ENCODE results near the gene ABCG1.

Gene ABCG1

GRCh38 chr21:42238185-42238934 lies 19.4 kb downstream of the ABCG1 start:
- peaks cover 9% of the 10 kb centered on the region for H3K4me1 ChIP-seq (ENCODE audit: insufficient read depth, low read length)
- no peaks in the 10 kb centered on the region for H3K9me3 ChIP-seq (ENCODE audit: control insufficient read depth, insufficient read depth, low read length)
- no peak overlapping the region for H3K9ac ChIP-seq (ENCODE audit: low read depth, low read length)
- H3K36me3 ChIP-seq (ENCODE audit: insufficient read depth, low read length) = no peaks in the 10 kb centered on the region

GRCh38 chr21:42239556-42239955 lies 20.6 kb downstream of the ABCG1 start:
- Histone ChIP-seq H3K4me1 (ENCODE audit: insufficient read depth, low read length) (peaks cover 5% of the 10 kb centered on the region), H3K9me3 (ENCODE audit: control insufficient read depth, insufficient read depth, low read length) (no peaks in the 10 kb centered on the region)

GRCh38 chr21:42239973-42240372 lies 21.0 kb downstream of the ABCG1 start:
- Histone ChIP-seq H3K36me3 (ENCODE audit: insufficient read depth, low read length) (no peaks in the 10 kb centered on the region), H3K9ac (ENCODE audit: low read depth, low read length) (no peak overlapping the region), H3K4me1 (ENCODE audit: insufficient read depth, low read length) (peaks cover 5% of the 10 kb centered on the region), H3K9me3 (ENCODE audit: control insufficient read depth, insufficient read depth, low read length) (no peaks in the 10 kb centered on the region)

More at GRCh38 chr21:42239556-42239955, 20.6 kb downstream of the ABCG1 start:
- H3K9ac ChIP-seq (ENCODE audit: low read depth, low read length) = no peak overlapping the region
- no peaks in the 10 kb centered on the region for H3K36me3 ChIP-seq (ENCODE audit: insufficient read depth, low read length)

GRCh38 chr21:42242611-42243010 lies 23.7 kb downstream of the ABCG1 start:
- no peaks in the 10 kb centered on the region for H3K9me3 ChIP-seq (ENCODE audit: control insufficient read depth, insufficient read depth, low read length)
- no peaks in the 10 kb centered on the region for H3K4me1 ChIP-seq (ENCODE audit: insufficient read depth, low read length)
- no peak overlapping the region for H3K9ac ChIP-seq (ENCODE audit: low read depth, low read length)
- no peaks in the 10 kb centered on the region for H3K36me3 ChIP-seq (ENCODE audit: insufficient read depth, low read length)

GRCh38 chr21:42243026-42243425 lies 24.1 kb downstream of the ABCG1 start:
- Histone ChIP-seq H3K9ac (ENCODE audit: low read depth, low read length) (no peak overlapping the region), H3K9me3 (ENCODE audit: control insufficient read depth, insufficient read depth, low read length) (no peaks in the 10 kb centered on the region), H3K36me3 (ENCODE audit: insufficient read depth, low read length) (no peaks in the 10 kb centered on the region), H3K4me1 (ENCODE audit: insufficient read depth, low read length) (no peaks in the 10 kb centered on the region)

- H3K4me1 ChIP-seq (ENCODE audit: insufficient read depth, low read length) = no peaks in the 10 kb centered on the region
- H3K9me3 ChIP-seq (ENCODE audit: control insufficient read depth, insufficient read depth, low read length) = no peaks in the 10 kb centered on the region
- no peaks in the 10 kb centered on the region for H3K36me3 ChIP-seq (ENCODE audit: insufficient read depth, low read length)
- H3K9ac ChIP-seq (ENCODE audit: low read depth, low read length) = no peak overlapping the region
Observed at GRCh38 chr21:42245331-42246193, 26.6 kb downstream of the ABCG1 start.

- Histone ChIP-seq H3K9me3 (ENCODE audit: control insufficient read depth, insufficient read depth, low read length) (no peaks in the 10 kb centered on the region), H3K9ac (ENCODE audit: low read depth, low read length) (no peak overlapping the region), H3K36me3 (ENCODE audit: insufficient read depth, low read length) (no peaks in the 10 kb centered on the region), H3K4me1 (ENCODE audit: insufficient read depth, low read length) (no peaks in the 10 kb centered on the region)
Observed at GRCh38 chr21:42247716-42248115, 28.8 kb downstream of the ABCG1 start.

- H3K4me1 ChIP-seq (ENCODE audit: insufficient read depth, low read length) = no peaks in the 10 kb centered on the region
- no peaks in the 10 kb centered on the region for H3K9me3 ChIP-seq (ENCODE audit: control insufficient read depth, insufficient read depth, low read length)
- H3K36me3 ChIP-seq (ENCODE audit: insufficient read depth, low read length) = no peaks in the 10 kb centered on the region
- no peak overlapping the region for H3K9ac ChIP-seq (ENCODE audit: low read depth, low read length)
Observed at GRCh38 chr21:42248241-42248640, 29.3 kb downstream of the ABCG1 start.

GRCh38 chr21:42248783-42249597 lies 30.1 kb downstream of the ABCG1 start:
- Histone ChIP-seq H3K4me1 (ENCODE audit: insufficient read depth, low read length) (no peaks in the 10 kb centered on the region), H3K36me3 (ENCODE audit: insufficient read depth, low read length) (no peaks in the 10 kb centered on the region), H3K9ac (ENCODE audit: low read depth, low read length) (no peak overlapping the region), H3K9me3 (ENCODE audit: control insufficient read depth, insufficient read depth, low read length) (no peaks in the 10 kb centered on the region)

- H3K4me1 ChIP-seq (ENCODE audit: insufficient read depth, low read length) = no peaks in the 10 kb centered on the region
- H3K9ac ChIP-seq (ENCODE audit: low read depth, low read length) = no peak overlapping the region
- H3K36me3 ChIP-seq (ENCODE audit: insufficient read depth, low read length) = no peaks in the 10 kb centered on the region
Observed at GRCh38 chr21:42250422-42251403, 31.8 kb downstream of the ABCG1 start.

GRCh38 chr21:42251654-42252324 lies 32.8 kb downstream of the ABCG1 start:
- no peaks in the 10 kb centered on the region for H3K4me1 ChIP-seq (ENCODE audit: insufficient read depth, low read length)
- no peaks in the 10 kb centered on the region for H3K9me3 ChIP-seq (ENCODE audit: control insufficient read depth, insufficient read depth, low read length)
- no peaks in the 10 kb centered on the region for H3K36me3 ChIP-seq (ENCODE audit: insufficient read depth, low read length)
- no peak overlapping the region for H3K9ac ChIP-seq (ENCODE audit: low read depth, low read length)

More at GRCh38 chr21:42250422-42251403, 31.8 kb downstream of the ABCG1 start:
- no peaks in the 10 kb centered on the region for H3K9me3 ChIP-seq (ENCODE audit: control insufficient read depth, insufficient read depth, low read length)

GRCh38 chr21:42252325-42252654 lies 33.4 kb downstream of the ABCG1 start:
- Histone ChIP-seq H3K9ac (ENCODE audit: low read depth, low read length) (no peak overlapping the region), H3K9me3 (ENCODE audit: control insufficient read depth, insufficient read depth, low read length) (no peaks in the 10 kb centered on the region), H3K4me1 (ENCODE audit: insufficient read depth, low read length) (no peaks in the 10 kb centered on the region), H3K36me3 (ENCODE audit: insufficient read depth, low read length) (no peaks in the 10 kb centered on the region)

- Histone ChIP-seq H3K9me3 (ENCODE audit: control insufficient read depth, insufficient read depth, low read length) (no peaks in the 10 kb centered on the region), H3K4me1 (ENCODE audit: insufficient read depth, low read length) (no peaks in the 10 kb centered on the region), H3K9ac (ENCODE audit: low read depth, low read length) (no peak overlapping the region), H3K36me3 (ENCODE audit: insufficient read depth, low read length) (no peaks in the 10 kb centered on the region)
Observed at GRCh38 chr21:42252778-42253340, 33.9 kb downstream of the ABCG1 start.

All from ES-I3 (cell line).